HUES48 (cell line): ENCODE data around the gene ADARB2.
"Not testable (repeated sequence)": the region's sequence is repeated elsewhere in the genome, so short reads cannot be mapped to it uniquely, and the experiment has no call there.

ENCODE experiments used
- H3K27ac ChIP-seq: one replicate; pipeline ENCODE4 v1.7.0; 2013; ENCODE audit warnings: low read depth, low read length, inconsistent platforms
- H3K27me3 ChIP-seq: 2 replicates; pipeline ENCODE4 v1.6.1; 2013; ENCODE audit warnings: mild to moderate bottlenecking, low read length; ENCODE audit not compliant: control insufficient read depth, insufficient read depth
- H3K36me3 ChIP-seq: 2 replicates; pipeline ENCODE4 v1.6.1; 2013; ENCODE audit warnings: low read length; ENCODE audit not compliant: control insufficient read depth, insufficient read depth
- H3K4me1 ChIP-seq: 2 replicates; pipeline ENCODE4 v1.6.1; 2013; ENCODE audit warnings: mild to moderate bottlenecking, low read length; ENCODE audit not compliant: control insufficient read depth, insufficient read depth
- H3K4me3 ChIP-seq: 2 replicates; pipeline ENCODE4 v1.5.1; 2013; ENCODE audit warnings: mild to moderate bottlenecking, low read depth, low read length
- H3K9ac ChIP-seq: 2 replicates; pipeline ENCODE4 v1.6.1; 2013; ENCODE audit warnings: mild to moderate bottlenecking, low read depth, low read length, moderate library complexity
- H3K9me3 ChIP-seq: 2 replicates; pipeline ENCODE4 v1.6.1; 2013; ENCODE audit warnings: low read length; ENCODE audit not compliant: control insufficient read depth, insufficient read depth

The ADARB2 gene

DNA sequence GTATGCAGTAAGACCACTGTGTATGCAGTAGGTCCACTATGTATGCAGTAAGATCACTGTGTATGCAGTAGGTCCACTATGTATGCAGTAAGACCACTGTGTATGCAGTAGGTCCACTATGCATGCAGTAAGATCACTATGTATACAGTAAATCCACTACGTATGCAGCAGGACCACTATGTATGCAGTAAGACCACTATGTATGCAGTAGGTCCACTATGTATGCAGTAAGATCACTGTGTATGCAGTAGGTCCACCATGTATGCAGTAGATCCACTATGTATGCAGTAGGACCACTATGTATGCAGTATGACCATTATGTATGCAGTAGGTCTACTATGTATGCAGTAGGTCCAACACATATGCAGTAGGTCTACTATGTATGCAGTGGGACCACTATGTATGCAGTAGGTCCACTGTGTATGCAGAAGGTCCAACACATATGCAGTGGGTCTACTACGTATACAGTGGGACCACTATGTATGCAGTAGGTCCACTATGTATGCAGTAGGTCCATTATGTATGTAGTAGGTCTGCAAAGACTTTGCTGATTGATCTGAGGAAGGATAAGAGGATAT lies 313.6 kb downstream of the ADARB2 start:
- H3K4me1 ChIP-seq = peaks cover 10% of the 10 kb centered on the region
- no peak overlapping the region for H3K4me3 ChIP-seq
- peaks cover 11% of the 10 kb centered on the region for H3K27me3 ChIP-seq
- no peaks in the 10 kb centered on the region for H3K9me3 ChIP-seq
- no peaks in the 10 kb centered on the region for H3K36me3 ChIP-seq
- no peak overlapping the region for H3K27ac ChIP-seq
- H3K9ac ChIP-seq = no peak overlapping the region

DNA sequence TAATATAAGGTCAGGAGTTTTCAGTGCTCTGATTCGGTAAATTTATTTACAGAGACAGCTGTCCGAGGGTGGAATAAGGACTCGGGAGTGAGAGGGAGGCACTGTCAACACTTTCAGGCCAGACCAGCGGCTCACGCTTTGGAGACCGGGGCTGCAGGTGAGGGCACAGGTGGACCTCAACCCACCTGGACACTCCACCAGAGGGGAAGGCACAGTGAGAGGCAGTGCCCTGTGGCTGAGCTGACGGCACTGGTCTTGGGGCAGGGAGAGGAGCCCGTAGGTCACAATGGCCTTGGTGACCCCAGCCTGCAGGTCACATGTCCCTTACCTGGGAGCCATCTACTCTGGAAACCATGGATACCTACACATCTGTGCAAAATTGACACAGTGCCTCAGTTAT lies 315.1 kb downstream of the ADARB2 start:
- no peaks in the 10 kb centered on the region for H3K36me3 ChIP-seq
- no peak overlapping the region for H3K9ac ChIP-seq
- H3K4me1 ChIP-seq = peaks cover 10% of the 10 kb centered on the region
- H3K27ac ChIP-seq = no peak overlapping the region
- H3K9me3 ChIP-seq = no peaks in the 10 kb centered on the region
- peaks cover 11% of the 10 kb centered on the region for H3K27me3 ChIP-seq
- H3K4me3 ChIP-seq = no peak overlapping the region

DNA sequence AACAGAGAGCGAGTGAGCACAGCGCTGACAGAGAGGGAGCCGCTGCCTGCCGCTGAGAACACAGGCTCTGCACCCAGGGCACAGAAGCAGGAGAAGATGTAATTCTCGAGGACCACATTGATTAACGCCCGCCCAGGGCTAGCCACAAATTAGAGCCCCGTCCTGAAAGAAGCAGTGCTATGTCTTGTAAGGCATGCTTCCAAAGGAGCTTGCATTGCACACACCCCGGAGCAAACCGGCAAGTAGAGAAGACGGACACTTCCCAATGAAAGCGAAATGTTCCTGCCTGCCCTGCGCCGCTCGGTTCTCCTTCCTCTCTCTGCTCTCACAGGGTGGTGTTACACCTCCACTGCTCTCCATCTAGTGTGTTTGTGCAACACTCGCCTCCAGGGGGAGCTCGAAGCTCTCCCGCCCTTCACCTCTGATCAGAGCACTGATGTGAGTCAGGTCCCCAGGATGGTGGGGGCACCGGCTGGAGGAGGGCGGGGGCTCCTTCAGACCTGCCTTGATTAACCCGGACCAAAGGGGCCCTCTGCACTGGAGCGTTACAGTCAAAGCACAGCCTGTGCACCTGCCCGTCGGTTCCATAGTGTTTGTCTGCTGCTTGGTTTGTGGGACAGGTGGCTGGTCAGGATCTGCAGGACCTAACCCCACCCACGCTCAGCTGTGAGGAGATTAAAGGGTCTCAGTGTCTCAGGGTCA lies 316.5 kb downstream of the ADARB2 start:
- Histone ChIP-seq H3K27me3 (peaks cover 11% of the 10 kb centered on the region), H3K4me1 (peaks cover 10% of the 10 kb centered on the region), H3K9me3 (no peaks in the 10 kb centered on the region), H3K4me3 (peak overlapping the region; percentile 70), H3K9ac (no peak overlapping the region), H3K27ac (no peak overlapping the region), H3K36me3 (no peaks in the 10 kb centered on the region)

DNA sequence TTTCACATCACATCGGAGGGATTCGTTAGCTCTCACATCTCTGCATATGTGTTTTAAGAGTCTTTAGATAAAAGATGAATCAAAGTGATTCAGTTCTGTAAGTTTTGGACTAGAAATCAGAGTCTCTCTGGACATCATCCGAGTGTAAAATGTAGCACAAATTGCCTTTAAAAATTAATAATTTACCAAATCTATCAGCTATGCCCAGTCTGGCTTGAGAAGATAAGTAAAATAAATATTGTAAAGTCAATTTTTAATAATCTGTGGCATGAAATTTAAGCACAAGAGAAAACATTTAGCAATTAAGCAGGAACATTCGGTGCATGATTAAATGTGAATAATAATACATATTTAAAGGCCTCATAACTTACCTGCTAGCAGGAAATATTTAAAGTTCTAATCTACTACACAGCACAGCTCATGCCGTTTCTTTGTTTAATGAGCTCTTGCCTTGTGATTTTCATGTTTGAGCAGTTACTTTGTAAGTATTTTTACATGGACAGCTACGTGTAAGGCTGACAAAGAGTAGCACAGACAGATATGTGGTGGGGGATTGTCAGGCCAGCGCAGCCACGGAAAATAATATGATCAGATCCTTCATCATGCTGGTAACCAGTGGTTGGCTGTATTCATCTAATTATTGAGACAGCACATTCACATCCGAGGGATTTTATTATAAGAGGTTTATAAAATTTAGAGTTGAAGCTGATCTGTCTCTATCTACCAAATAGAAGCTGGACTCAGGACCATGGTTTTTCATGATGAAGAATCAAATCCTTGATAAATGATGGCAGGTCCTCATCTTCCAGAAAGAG lies 317.3 kb downstream of the ADARB2 start:
- H3K4me3 ChIP-seq = peak overlapping the region; percentile 70
- no peak overlapping the region for H3K27ac ChIP-seq
- no peak overlapping the region for H3K9ac ChIP-seq
- H3K36me3 ChIP-seq = no peaks in the 10 kb centered on the region
- peaks cover 11% of the 10 kb centered on the region for H3K27me3 ChIP-seq
- H3K4me1 ChIP-seq = peaks cover 10% of the 10 kb centered on the region
- H3K9me3 ChIP-seq = no peaks in the 10 kb centered on the region

DNA sequence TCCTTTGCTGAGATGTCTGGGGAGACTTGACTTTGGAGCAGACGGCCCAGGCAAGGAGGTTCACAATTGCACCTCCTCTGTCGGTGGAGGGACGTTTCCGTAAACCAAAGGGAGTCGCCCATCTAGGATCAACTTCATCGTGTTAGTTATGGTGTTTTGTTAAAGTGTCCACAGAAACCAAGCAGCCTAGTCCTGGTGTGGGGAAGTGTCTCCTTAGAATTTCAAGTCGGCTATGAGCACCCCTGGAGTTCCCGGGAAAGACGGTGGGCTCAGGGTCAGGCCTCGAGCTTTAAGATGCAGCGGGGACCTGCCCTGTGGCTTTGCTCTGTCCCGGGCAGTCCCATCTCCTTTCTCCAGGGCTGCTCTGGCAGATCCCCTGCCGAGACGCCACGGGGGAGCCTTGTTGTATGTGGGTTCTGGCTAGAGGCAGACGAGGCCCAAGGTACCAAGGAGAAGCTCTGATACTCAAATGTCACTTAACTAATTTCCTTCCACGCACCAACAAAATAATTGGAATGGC lies 319.2 kb downstream of the ADARB2 start:
- H3K36me3 ChIP-seq = no peaks in the 10 kb centered on the region
- no peak overlapping the region for H3K9ac ChIP-seq
- H3K9me3 ChIP-seq = no peaks in the 10 kb centered on the region
- peaks cover 11% of the 10 kb centered on the region for H3K27me3 ChIP-seq
- H3K27ac ChIP-seq = no peak overlapping the region
- no peak overlapping the region for H3K4me3 ChIP-seq
- peaks cover 10% of the 10 kb centered on the region for H3K4me1 ChIP-seq

DNA sequence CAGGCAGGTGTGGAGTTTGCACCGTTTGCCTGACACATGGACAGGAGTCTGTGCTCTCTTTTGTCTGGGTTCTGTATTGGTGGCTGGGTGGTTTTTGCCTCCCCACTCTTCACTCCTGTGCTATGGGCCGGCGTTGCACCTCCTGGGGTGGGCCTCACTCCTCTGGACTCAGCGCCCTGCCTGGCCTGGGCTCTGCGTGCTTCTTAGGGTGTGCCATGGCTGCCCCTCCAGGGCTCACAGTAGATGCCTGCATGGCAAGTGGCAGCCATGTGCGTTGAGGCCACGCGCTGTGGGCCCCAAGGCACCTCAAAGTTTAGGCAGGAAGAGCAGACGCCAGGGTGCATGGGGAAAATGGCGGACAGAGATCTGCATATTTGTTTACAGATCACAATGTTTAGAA lies 319.8 kb downstream of the ADARB2 start:
- no peak overlapping the region for H3K27ac ChIP-seq
- no peaks in the 10 kb centered on the region for H3K36me3 ChIP-seq
- no peak overlapping the region for H3K9ac ChIP-seq
- peaks cover 10% of the 10 kb centered on the region for H3K4me1 ChIP-seq
- H3K4me3 ChIP-seq = no peak overlapping the region
- H3K9me3 ChIP-seq = no peaks in the 10 kb centered on the region
- H3K27me3 ChIP-seq = peaks cover 11% of the 10 kb centered on the region

DNA sequence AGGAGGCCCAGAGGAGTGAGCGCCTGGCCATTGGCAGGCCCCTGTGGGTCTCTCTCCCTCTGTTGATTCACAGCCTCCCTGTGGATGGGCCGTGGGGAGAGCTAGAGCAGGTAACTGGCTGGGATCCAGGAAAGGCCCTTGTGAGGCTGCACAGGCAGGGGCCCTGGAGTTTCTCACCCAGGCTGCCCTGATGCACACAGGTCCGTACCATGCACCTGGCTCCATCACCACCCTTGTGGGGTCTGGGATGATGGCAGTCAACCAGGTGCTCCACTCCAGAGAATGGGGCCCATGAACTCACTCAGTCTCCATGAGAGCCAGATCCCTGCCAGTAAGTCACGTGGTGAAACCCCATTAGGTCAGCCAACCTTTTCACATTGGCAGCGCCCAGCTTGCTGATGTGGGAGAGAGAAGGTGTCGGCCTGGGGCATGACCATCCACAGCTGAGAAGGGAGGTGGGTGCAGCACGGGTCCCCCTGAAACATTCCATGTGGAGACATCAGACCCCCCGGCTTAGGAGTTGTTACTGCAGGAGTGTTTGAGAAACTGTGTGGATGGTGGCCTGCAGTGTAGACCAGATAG lies 320.8 kb downstream of the ADARB2 start:
- H3K4me1 ChIP-seq = peaks cover 9% of the 10 kb centered on the region
- H3K4me3 ChIP-seq = no peak overlapping the region
- H3K27ac ChIP-seq = no peak overlapping the region
- no peaks in the 10 kb centered on the region for H3K9me3 ChIP-seq
- no peak overlapping the region for H3K9ac ChIP-seq
- H3K27me3 ChIP-seq = peaks cover 11% of the 10 kb centered on the region
- H3K36me3 ChIP-seq = no peaks in the 10 kb centered on the region

DNA sequence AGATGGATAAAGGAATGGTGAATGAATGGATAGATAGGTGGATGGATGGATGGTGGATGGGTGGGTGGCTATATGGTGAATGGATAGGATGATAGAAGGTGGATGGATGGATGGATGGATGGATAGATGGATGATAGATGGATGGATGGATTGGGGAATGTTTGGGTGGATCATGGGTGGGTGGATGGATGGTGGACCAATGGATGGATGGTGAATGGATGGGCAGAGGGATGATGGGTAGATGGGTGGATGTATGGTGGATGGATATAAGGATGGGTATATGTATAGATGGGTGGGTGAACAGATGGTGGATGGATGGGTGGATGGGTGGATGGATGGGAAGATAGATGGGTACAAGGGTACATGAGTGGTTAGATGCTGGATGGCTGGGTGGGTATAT lies 322.4 kb downstream of the ADARB2 start:
- peaks cover 7% of the 10 kb centered on the region for H3K27me3 ChIP-seq
- H3K4me3 ChIP-seq = no peak overlapping the region
- H3K36me3 ChIP-seq = no peaks in the 10 kb centered on the region
- H3K27ac ChIP-seq = no peak overlapping the region
- H3K9ac ChIP-seq = no peak overlapping the region
- H3K9me3 ChIP-seq = no peaks in the 10 kb centered on the region
- no peaks in the 10 kb centered on the region for H3K4me1 ChIP-seq

DNA sequence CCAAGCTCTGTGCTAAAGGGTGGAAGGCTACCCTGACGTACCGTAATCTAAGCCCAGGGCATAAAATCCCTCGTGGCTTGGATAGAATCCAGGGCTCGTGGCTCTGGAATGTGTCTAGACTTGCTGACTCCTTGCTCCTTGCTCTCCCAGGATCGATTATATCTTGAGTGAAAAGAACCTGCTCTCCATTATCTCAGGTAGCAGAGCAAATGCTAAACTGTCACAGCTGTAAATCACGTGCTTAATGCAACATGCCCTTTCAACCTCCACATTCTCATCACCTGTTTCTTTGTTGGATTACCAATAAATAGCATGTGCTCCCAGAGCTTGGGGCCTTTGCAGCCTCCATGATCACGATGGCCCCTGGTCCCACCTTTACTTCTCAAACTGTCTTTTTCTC lies 323.0 kb downstream of the ADARB2 start:
- not testable (repeated sequence) for H3K9me3 ChIP-seq, H3K27ac ChIP-seq, H3K4me3 ChIP-seq, H3K36me3 ChIP-seq, H3K4me1 ChIP-seq, H3K27me3 ChIP-seq, H3K9ac ChIP-seq

DNA sequence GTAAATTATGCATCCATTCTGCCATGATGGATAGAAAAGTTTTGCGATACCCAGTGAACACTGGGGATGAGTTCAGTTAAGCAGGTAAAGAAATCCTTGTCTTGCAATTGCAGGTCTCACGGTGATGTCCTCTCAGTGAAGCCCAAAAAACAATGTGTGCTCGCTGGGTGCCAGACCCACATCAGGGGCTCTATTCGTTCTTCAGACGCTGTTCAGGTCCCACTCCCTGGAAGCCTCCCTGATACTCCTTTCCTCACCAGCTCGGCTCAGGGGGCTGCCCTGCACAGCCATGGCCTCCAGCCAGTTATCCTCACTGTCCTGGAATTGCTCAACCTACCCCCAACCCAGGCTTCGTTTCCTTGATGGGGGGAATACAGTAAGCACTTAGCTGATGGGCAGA lies 323.5 kb downstream of the ADARB2 start:
- Histone ChIP-seq H3K9me3 (no peaks in the 10 kb centered on the region), H3K4me1 (no peaks in the 10 kb centered on the region), H3K27ac (no peak overlapping the region), H3K27me3 (no peaks in the 10 kb centered on the region), H3K9ac (no peak overlapping the region), H3K4me3 (no peak overlapping the region), H3K36me3 (no peaks in the 10 kb centered on the region)

DNA sequence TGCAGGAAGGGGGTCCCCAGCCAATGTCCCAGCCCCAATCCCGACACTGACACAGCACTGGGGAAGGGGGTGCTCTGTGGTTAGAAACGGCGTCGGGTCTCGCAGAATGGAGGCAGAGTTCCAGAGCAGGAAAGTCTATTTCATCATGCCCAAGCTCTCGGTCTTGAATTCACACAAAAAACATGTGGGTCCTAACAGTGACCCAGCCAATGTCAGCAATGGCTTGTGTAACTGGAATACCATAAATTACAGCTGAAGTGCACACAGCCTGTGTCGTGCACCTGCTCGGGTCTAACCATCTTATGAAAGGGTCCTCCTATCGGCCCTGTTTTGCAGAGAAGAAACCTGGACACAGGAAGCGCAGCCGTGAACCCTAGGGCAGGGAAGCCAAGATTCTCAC lies 324.1 kb downstream of the ADARB2 start:
- no peak overlapping the region for H3K4me3 ChIP-seq
- H3K9ac ChIP-seq = no peak overlapping the region
- no peaks in the 10 kb centered on the region for H3K36me3 ChIP-seq
- H3K4me1 ChIP-seq = no peaks in the 10 kb centered on the region
- no peaks in the 10 kb centered on the region for H3K27me3 ChIP-seq
- no peak overlapping the region for H3K27ac ChIP-seq
- no peaks in the 10 kb centered on the region for H3K9me3 ChIP-seq
